Hepatocyte (in vitro differentiated cells): ENCODE results near the gene DUXB. TPM values are rescaled to one million over a fixed set of nuclear protein-coding genes. Genes with fewer than 3 reads are reported as not detected.

Experiments used
- DNase-seq: peaks from one replicate; pipeline ENCODE4 v3.0.0-alpha.2; 2016; ENCODE audit warnings: low spot score
- H2AFZ ChIP-seq: fragments of 200-600 bp; sonication (generic); 2 replicates; pipeline ENCODE4 v1.6.0; 2016; ENCODE audit warnings: antibody characterized with exemption, mild to moderate bottlenecking
- H3K27ac ChIP-seq: fragments of 200-600 bp; sonication (generic); 2 replicates; pipeline ENCODE4 v1.5.1; 2016; ENCODE audit warnings: mild to moderate bottlenecking
- H3K27me3 ChIP-seq: fragments of 200-600 bp; sonication (generic); 2 replicates; pipeline ENCODE4 v1.6.1; 2016
- H3K36me3 ChIP-seq: fragments of 200-600 bp; sonication (generic); replicated peaks from 2 replicates; pipeline ENCODE4 v1.5.1; 2016; ENCODE audit warnings: low read depth; ENCODE audit not compliant: insufficient read depth
- H3K4me1 ChIP-seq: fragments of 200-600 bp; sonication (generic); 2 replicates; pipeline ENCODE4 v1.5.1; 2016; ENCODE audit warnings: mild to moderate bottlenecking, moderate library complexity; ENCODE audit not compliant: insufficient read depth
- H3K4me2 ChIP-seq: fragments of 200-600 bp; sonication (generic); 2 replicates; pipeline ENCODE4 v1.6.0; 2016
- H3K4me3 ChIP-seq: fragments of 200-600 bp; sonication (generic); 2 replicates; pipeline ENCODE4 v1.5.1; 2016; ENCODE audit warnings: mild to moderate bottlenecking
- H3K79me2 ChIP-seq: fragments of 200-600 bp; sonication (generic); 2 replicates; pipeline ENCODE4 v1.6.0; 2017; ENCODE audit warnings: mild to moderate bottlenecking
- H3K9me2 ChIP-seq: fragments of 200-600 bp; sonication (generic); replicated peaks from 2 replicates; pipeline ENCODE4 v1.6.0; 2017; ENCODE audit warnings: mild to moderate bottlenecking; ENCODE audit not compliant: insufficient read depth
- H3K9me3 ChIP-seq: fragments of 200-600 bp; sonication (generic); 2 replicates; pipeline ENCODE4 v1.5.1; 2016; ENCODE audit warnings: low read depth, mild to moderate bottlenecking
- H4K20me1 ChIP-seq: fragments of 200-600 bp; sonication (generic); 2 replicates; pipeline ENCODE4 v1.6.0; 2016; ENCODE audit warnings: mild to moderate bottlenecking; ENCODE audit not compliant: insufficient read depth, poor library complexity, severe bottlenecking
- CTCF ChIP-seq: fragments of 200-600 bp; sonication (generic); IDR thresholded peaks from 2 replicates; pipeline ENCODE4 v1.5.1; 2016; ENCODE audit warnings: antibody characterized with exemption, mild to moderate bottlenecking; ENCODE audit not compliant: poor library complexity
- EZH2 ChIP-seq: fragments of 200-600 bp; sonication (generic); IDR thresholded peaks from 2 replicates; pipeline ENCODE4 v1.6.1; 2016; ENCODE audit warnings: antibody characterized with exemption, mild to moderate bottlenecking, borderline replicate concordance
- EZH2phosphoT487 ChIP-seq: fragments of 200-600 bp; sonication (generic); IDR thresholded peaks from one replicate; pipeline ENCODE4 v1.6.1; 2018; ENCODE audit warnings: antibody characterized with exemption, mild to moderate bottlenecking, low read depth, moderate library complexity; ENCODE audit not compliant: unreplicated experiment, severe bottlenecking
- WGBS: methylation state at CpG from one replicate; pipeline ENCODE4 v1.1.6; 2016; ENCODE audit warnings: low lambda C conversion rate; ENCODE audit errors: missing lambda C conversion rate; 5-methylcytosine and 5-hydroxymethylcytosine counted together
- polyA plus RNA-seq: library from polyadenylated mRNA; unstranded; fragments of >200 nt; fragmentation: Nextera tagmentation; extraction: Ambion mirVana; gene quantifications from 2 replicates; pipeline ENCODE4 v1.2.1, GENCODE V29; 2016
- total RNA-seq: library from RNA; depleted of rRNA; stranded (reverse); fragments of >200 nt; gene quantifications from 2 replicates; pipeline ENCODE4 v1.2.3, GENCODE V29; 2014

The DUXB gene
- total and polyA plus RNA-seq, 2 experiments from 2014 or later: not detected

GRCh38 chr16:75732871-75733270 is 31.6 kb upstream of the DUXB start:
- no peaks in the 10 kb centered on the region for H3K9me3 ChIP-seq
- no peak for TF ChIP-seq CTCF
- TF ChIP-seq EZH2: no peak
- no peak for TF ChIP-seq EZH2phosphoT487
- H3K27me3 ChIP-seq: no peaks in the 10 kb centered on the region
- no peak overlapping the region for H2AFZ ChIP-seq
- no peaks in the 10 kb centered on the region for H3K36me3 ChIP-seq
- H3K4me1 ChIP-seq: peaks cover 23% of the 10 kb centered on the region
- H4K20me1 ChIP-seq: no peaks in the 10 kb centered on the region
- H3K4me2 ChIP-seq: peak overlapping the region; percentile 63
- no peak overlapping the region for H3K4me3 ChIP-seq
- no peaks in the 10 kb centered on the region for H3K9me2 ChIP-seq
- H3K27ac ChIP-seq: peak overlapping the region; percentile 54
- H3K79me2 ChIP-seq: no peaks in the 10 kb centered on the region
- no peak for DNase-seq
- 23% methylated on average over 2 of the region's 2 CpGs for WGBS

- H3K4me1 ChIP-seq: peaks cover 7% of the 10 kb centered on the region
- H3K27me3 ChIP-seq: no peaks in the 10 kb centered on the region
- TF ChIP-seq CTCF: no peak
- TF ChIP-seq EZH2: no peak
- TF ChIP-seq EZH2phosphoT487: no peak
- no peaks in the 10 kb centered on the region for H3K79me2 ChIP-seq
- no peak overlapping the region for H3K4me2 ChIP-seq
- H3K9me2 ChIP-seq: no peaks in the 10 kb centered on the region
- 36% methylated on average over 3 of the region's 3 CpGs for WGBS
- no peak overlapping the region for H3K4me3 ChIP-seq
- H3K27ac ChIP-seq: no peak overlapping the region
- H3K9me3 ChIP-seq: no peaks in the 10 kb centered on the region
- no peak overlapping the region for H2AFZ ChIP-seq
- H3K36me3 ChIP-seq: no peaks in the 10 kb centered on the region
- peak; percentile 74 for DNase-seq
- no peaks in the 10 kb centered on the region for H4K20me1 ChIP-seq
Observed at GRCh38 chr16:75727221-75727620, 26.0 kb upstream of the DUXB start.

- no peak within 1 kb of the TSS for H2AFZ ChIP-seq
- TF ChIP-seq CTCF: no peak
Observed at GRCh38 chr16:75726390-75726789, 25.1 kb upstream of the DUXB start, which contains the start of gene CPHXL. Gene CPHXL, minus strand, starts transcription at chr16:75726490. Its CDS starts 48 bp downstream, at chr16:75726442.

GRCh38 chr16:75718452-75718851 is 17.2 kb upstream of the DUXB start:
- 83% methylated on average over 4 of the region's 4 CpGs for WGBS

More at GRCh38 chr16:75726390-75726789, 25.1 kb upstream of the DUXB start, which contains the start of gene CPHXL:
- Histone ChIP-seq H3K9me2 (no peaks in the 10 kb centered on the region), H4K20me1 (no peaks in the 10 kb centered on the region), H3K4me1 (peaks cover 7% of the 10 kb centered on the region), H3K27ac (no peak within 1 kb of the TSS), H3K27me3 (no peaks in the 10 kb centered on the region), H3K4me2 (no peak within 1 kb of the TSS), H3K36me3 (no peaks in the 10 kb centered on the region), H3K4me3 (no peak within 1 kb of the TSS), H3K79me2 (no peaks in the 10 kb centered on the region), H3K9me3 (no peaks in the 10 kb centered on the region)
- 95% methylated on average over 5 of the region's 5 CpGs for WGBS
- DNase-seq: no peak

More at GRCh38 chr16:75718452-75718851, 17.2 kb upstream of the DUXB start:
- TF ChIP-seq CTCF: no peak
- TF ChIP-seq EZH2: no peak
- no peak for TF ChIP-seq EZH2phosphoT487
- Histone ChIP-seq H2AFZ (no peak overlapping the region), H3K4me2 (no peak overlapping the region), H3K27ac (no peak overlapping the region), H3K36me3 (no peaks in the 10 kb centered on the region), H3K9me3 (no peaks in the 10 kb centered on the region), H3K27me3 (no peaks in the 10 kb centered on the region), H3K9me2 (no peaks in the 10 kb centered on the region), H4K20me1 (no peaks in the 10 kb centered on the region), H3K4me1 (no peaks in the 10 kb centered on the region), H3K4me3 (no peak overlapping the region), H3K79me2 (no peaks in the 10 kb centered on the region)
- DNase-seq: no peak
